Mesenchymal stem cell (in vitro differentiated cells and primary cell): ENCODE measurements around the gene ABCC1.

Source experiments
- DNase-seq: peaks from one replicate; pipeline ENCODE4 v3.0.0-alpha.2; 2013
- H2AFZ ChIP-seq: one replicate; pipeline ENCODE4 v1.6.1; 2013; ENCODE audit warnings: low read depth, mild to moderate bottlenecking, control low read depth, inconsistent platforms, low read length, moderate library complexity
- H2AK5ac ChIP-seq: 2 replicates; pipeline ENCODE4 v1.6.1; 2013; ENCODE audit warnings: low read length, moderate library complexity, mild to moderate bottlenecking, inconsistent platforms; ENCODE audit not compliant: severe bottlenecking
- H2BK120ac ChIP-seq: one replicate; pipeline ENCODE4 v1.6.1; 2013; ENCODE audit warnings: low read depth, mild to moderate bottlenecking, inconsistent platforms, low read length, moderate library complexity
- H2BK12ac ChIP-seq, 2 experiments: one replicate each; pipeline ENCODE4 v1.6.1; 2013; ENCODE audit warnings: inconsistent platforms in 2 of 2, low read length in 2 of 2, mild to moderate bottlenecking in 2 of 2, moderate library complexity in 2 of 2, control low read depth in 1 of 2
- H2BK15ac ChIP-seq: one replicate; pipeline ENCODE4 v1.6.1; 2013; ENCODE audit warnings: mild to moderate bottlenecking, low read depth, inconsistent platforms; ENCODE audit not compliant: poor library complexity, severe bottlenecking
- H2BK5ac ChIP-seq: 2 replicates; pipeline ENCODE4 v1.6.1; 2013; ENCODE audit warnings: low read depth, mild to moderate bottlenecking, low read length, control low read depth, inconsistent platforms; ENCODE audit not compliant: poor library complexity, severe bottlenecking
- H3K14ac ChIP-seq, 2 experiments: one replicate each; pipeline ENCODE4 v1.6.1; 2013; ENCODE audit warnings: inconsistent platforms in 2 of 2, low read length in 2 of 2, control low read depth in 1 of 2, mild to moderate bottlenecking in 1 of 2, moderate library complexity in 1 of 2
- H3K18ac ChIP-seq, 2 experiments: one replicate each; pipeline ENCODE4 v1.6.1; 2013; ENCODE audit warnings: inconsistent platforms in 2 of 2, low read length in 2 of 2, control low read depth in 1 of 2, low read depth in 1 of 2, mild to moderate bottlenecking in 1 of 2
- H3K23ac ChIP-seq, 2 experiments: one replicate each; pipeline ENCODE4 v1.6.1; 2013; ENCODE audit warnings: inconsistent platforms in 2 of 2, low read length in 2 of 2, mild to moderate bottlenecking in 2 of 2, moderate library complexity in 2 of 2, control low read depth in 1 of 2
- H3K27ac ChIP-seq: 2 replicates; pipeline ENCODE4 v1.5.1; 2013; ENCODE audit warnings: mild to moderate bottlenecking, moderate library complexity, low read length, control low read depth, inconsistent platforms; ENCODE audit not compliant: poor library complexity, severe bottlenecking
- H3K27me3 ChIP-seq, 2 experiments: 2 replicates each; pipeline versions ENCODE4 v1.6.1 to v1.7.0; 2013; ENCODE audit warnings: low read length in 2 of 2, mild to moderate bottlenecking in 2 of 2, moderate library complexity in 2 of 2, control low read depth in 1 of 2, inconsistent platforms in 1 of 2; ENCODE audit not compliant: control insufficient read depth in 1 of 2, insufficient read depth in 1 of 2
- H3K36me3 ChIP-seq, 2 experiments: 2 replicates each; pipeline versions ENCODE4 v1.6.1 to v1.7.0; 2013; ENCODE audit warnings: low read length in 2 of 2, control low read depth in 1 of 2, inconsistent platforms in 1 of 2, low read depth in 1 of 2, mild to moderate bottlenecking in 1 of 2; ENCODE audit not compliant: insufficient read depth in 2 of 2, control insufficient read depth in 1 of 2
- H3K4ac ChIP-seq, 2 experiments: one replicate each; pipeline ENCODE4 v1.6.1; 2013; ENCODE audit warnings: inconsistent platforms in 2 of 2, low read length in 2 of 2, mild to moderate bottlenecking in 2 of 2, moderate library complexity in 2 of 2, control low read depth in 1 of 2, low read depth in 1 of 2
- H3K4me1 ChIP-seq: 2 replicates; pipeline ENCODE4 v1.6.1; 2013; ENCODE audit warnings: low read depth, low read length, control low read depth; ENCODE audit not compliant: control insufficient read depth, insufficient read depth
- H3K4me2 ChIP-seq: 2 replicates; pipeline ENCODE4 v1.6.1; 2013; ENCODE audit warnings: low read length, mild to moderate bottlenecking, inconsistent platforms; ENCODE audit not compliant: poor library complexity, severe bottlenecking
- H3K4me3 ChIP-seq, 2 experiments: 2 replicates each; pipeline versions ENCODE4 v1.5.1 to v1.7.0; 2013; ENCODE audit warnings: low read length in 2 of 2, mild to moderate bottlenecking in 2 of 2, control low read depth in 1 of 2, low read depth in 1 of 2; ENCODE audit not compliant: insufficient read depth in 1 of 2
- H3K79me1 ChIP-seq: replicated peaks from 2 replicates; pipeline ENCODE4 v1.6.1; 2013; ENCODE audit warnings: mild to moderate bottlenecking, control low read depth, low read length, inconsistent platforms; ENCODE audit not compliant: poor library complexity, severe bottlenecking
- H3K9ac ChIP-seq: 2 replicates; pipeline ENCODE4 v1.7.0; 2013; ENCODE audit warnings: mild to moderate bottlenecking, low read length, moderate library complexity
- H3K9me3 ChIP-seq: 2 replicates; pipeline ENCODE4 v1.7.0; 2013; ENCODE audit warnings: mild to moderate bottlenecking, low read length; ENCODE audit not compliant: control insufficient read depth
- H4K8ac ChIP-seq: one replicate; pipeline ENCODE4 v1.6.1; 2013; ENCODE audit warnings: inconsistent platforms, mild to moderate bottlenecking, low read length, moderate library complexity
- H4K91ac ChIP-seq: one replicate; pipeline ENCODE4 v1.6.1; 2013; ENCODE audit warnings: mild to moderate bottlenecking, low read length, inconsistent platforms
- WGBS: methylation state at CpG from one replicate; pipeline ENCODE4 v1.1.7; 2013; ENCODE audit warnings: mixed read lengths; 5-methylcytosine and 5-hydroxymethylcytosine counted together

The ABCC1 gene

GRCh38 chr16:16118337-16118736 is 168.9 kb downstream of the ABCC1 start:
- Histone ChIP-seq H2BK120ac (no peak overlapping the region), H2BK15ac (no peak overlapping the region), H4K8ac (no peak overlapping the region), H3K4me1 (peaks cover 2% of the 10 kb centered on the region), H3K27me3 (no peaks in the 10 kb centered on the region), H3K79me1 (no peaks in the 10 kb centered on the region), H3K14ac (no peak overlapping the region), H2BK5ac (no peak overlapping the region), H2AFZ (no peak overlapping the region), H2BK12ac (no peak overlapping the region), H3K9me3 (peaks cover 6% of the 10 kb centered on the region), H3K18ac (no peak overlapping the region), H3K9ac (no peak overlapping the region), H3K23ac (no peak overlapping the region), H3K4ac (no peak overlapping the region), H3K4me2 (no peak overlapping the region), H3K4me3 (no peak overlapping the region), H3K36me3 (peaks cover 51 to 90% of the 10 kb centered on the region in 2 experiments), H4K91ac (no peak overlapping the region), H3K27ac (no peak overlapping the region), H2AK5ac (no peak overlapping the region)
- DNase-seq, result no peak
- 95% methylated on average over 6 of the region's 7 CpGs for WGBS

GRCh38 chr16:16120044-16120381 is 170.6 kb downstream of the ABCC1 start:
- H3K4me3 ChIP-seq, result no peak overlapping the region
- no peak overlapping the region for H3K14ac ChIP-seq
- H3K4me2 ChIP-seq, result no peak overlapping the region
- 97% methylated on average over 8 of the region's 8 CpGs for whole genome bisulfite sequencing
- no peak overlapping the region for H4K8ac ChIP-seq
- no peak overlapping the region for H3K18ac ChIP-seq
- no peak overlapping the region for H2BK12ac ChIP-seq
- H2AFZ ChIP-seq, result no peak overlapping the region
- H3K23ac ChIP-seq, result no peak overlapping the region
- H3K9me3 ChIP-seq, result peaks cover 20% of the 10 kb centered on the region
- peaks cover 52 to 89% of the 10 kb centered on the region in 2 experiments for H3K36me3 ChIP-seq
- peaks cover 2% of the 10 kb centered on the region for H3K4me1 ChIP-seq
- no peak overlapping the region for H3K27ac ChIP-seq
- no peak overlapping the region for H2AK5ac ChIP-seq
- H2BK15ac ChIP-seq, result no peak overlapping the region
- H4K91ac ChIP-seq, result no peak overlapping the region
- no peak overlapping the region for H3K9ac ChIP-seq
- H3K79me1 ChIP-seq, result peaks cover 1% of the 10 kb centered on the region
- no peak overlapping the region for H2BK5ac ChIP-seq
- no peak overlapping the region for H3K4ac ChIP-seq
- DNase-seq, result no peak
- H3K27me3 ChIP-seq, result no peaks in the 10 kb centered on the region
- H2BK120ac ChIP-seq, result no peak overlapping the region

GRCh38 chr16:16120382-16121184 is 171.2 kb downstream of the ABCC1 start:
- Histone ChIP-seq H4K8ac (no peak overlapping the region), H3K4me2 (no peak overlapping the region), H3K9ac (no peak overlapping the region), H3K4ac (no peak overlapping the region), H2BK12ac (no peak overlapping the region), H3K4me1 (peaks cover 2% of the 10 kb centered on the region), H2BK15ac (no peak overlapping the region), H4K91ac (no peak overlapping the region), H3K23ac (no peak overlapping the region), H2AFZ (no peak overlapping the region), H3K27ac (no peak overlapping the region), H3K36me3 (peaks cover 54 to 89% of the 10 kb centered on the region in 2 experiments), H3K9me3 (peaks cover 22% of the 10 kb centered on the region), H2AK5ac (no peak overlapping the region), H3K4me3 (no peak overlapping the region), H3K18ac (no peak overlapping the region), H3K14ac (no peak overlapping the region), H3K79me1 (peaks cover 1% of the 10 kb centered on the region), H3K27me3 (no peaks in the 10 kb centered on the region), H2BK120ac (no peak overlapping the region), H2BK5ac (no peak overlapping the region)
- 96% methylated on average over 14 of the region's 17 CpGs for WGBS
- DNase-seq, result no peak

- no peak overlapping the region for H3K4me2 ChIP-seq
- H2AK5ac ChIP-seq, result no peak overlapping the region
- no peak overlapping the region for H3K14ac ChIP-seq
- no peak overlapping the region for H2BK5ac ChIP-seq
- H3K4me1 ChIP-seq, result peaks cover 2% of the 10 kb centered on the region
- no peak overlapping the region for H3K18ac ChIP-seq
- H2BK12ac ChIP-seq, result no peak overlapping the region
- no peak for DNase-seq
- H2BK120ac ChIP-seq, result no peak overlapping the region
- H3K9me3 ChIP-seq, result peaks cover 22% of the 10 kb centered on the region
- no peak overlapping the region for H3K4me3 ChIP-seq
- WGBS, result 99% methylated on average over 6 of the region's 6 CpGs
- H2AFZ ChIP-seq, result no peak overlapping the region
- no peak overlapping the region for H4K8ac ChIP-seq
- no peak overlapping the region for H4K91ac ChIP-seq
- H3K9ac ChIP-seq, result no peak overlapping the region
- no peak overlapping the region for H3K4ac ChIP-seq
- no peak overlapping the region for H2BK15ac ChIP-seq
- H3K36me3 ChIP-seq, result peaks cover 55 to 92% of the 10 kb centered on the region in 2 experiments
- H3K27ac ChIP-seq, result no peak overlapping the region
- no peaks in the 10 kb centered on the region for H3K27me3 ChIP-seq
- peaks cover 1% of the 10 kb centered on the region for H3K79me1 ChIP-seq
- no peak overlapping the region for H3K23ac ChIP-seq
Observed at GRCh38 chr16:16121185-16121727, 171.8 kb downstream of the ABCC1 start.
